DOHH2 (cell line): ENCODE results near the gene TBX4.

Experiments used
- CTCF ChIP-seq: fragments of 200-600 bp; sonication (generic); IDR thresholded peaks from one replicate; pipeline ENCODE4 v1.5.1; 2014; ENCODE audit warnings: antibody characterized with exemption, mild to moderate bottlenecking, low read depth, low read length; ENCODE audit not compliant: poor library complexity, severe bottlenecking
- EZH2phosphoT487 ChIP-seq: fragments of 200-600 bp; sonication (generic); IDR thresholded peaks from 2 replicates; pipeline ENCODE4 v1.6.1; 2017; ENCODE audit warnings: borderline replicate concordance, mild to moderate bottlenecking, antibody characterized with exemption, low read length, moderate library complexity, mixed read lengths

DNA sequence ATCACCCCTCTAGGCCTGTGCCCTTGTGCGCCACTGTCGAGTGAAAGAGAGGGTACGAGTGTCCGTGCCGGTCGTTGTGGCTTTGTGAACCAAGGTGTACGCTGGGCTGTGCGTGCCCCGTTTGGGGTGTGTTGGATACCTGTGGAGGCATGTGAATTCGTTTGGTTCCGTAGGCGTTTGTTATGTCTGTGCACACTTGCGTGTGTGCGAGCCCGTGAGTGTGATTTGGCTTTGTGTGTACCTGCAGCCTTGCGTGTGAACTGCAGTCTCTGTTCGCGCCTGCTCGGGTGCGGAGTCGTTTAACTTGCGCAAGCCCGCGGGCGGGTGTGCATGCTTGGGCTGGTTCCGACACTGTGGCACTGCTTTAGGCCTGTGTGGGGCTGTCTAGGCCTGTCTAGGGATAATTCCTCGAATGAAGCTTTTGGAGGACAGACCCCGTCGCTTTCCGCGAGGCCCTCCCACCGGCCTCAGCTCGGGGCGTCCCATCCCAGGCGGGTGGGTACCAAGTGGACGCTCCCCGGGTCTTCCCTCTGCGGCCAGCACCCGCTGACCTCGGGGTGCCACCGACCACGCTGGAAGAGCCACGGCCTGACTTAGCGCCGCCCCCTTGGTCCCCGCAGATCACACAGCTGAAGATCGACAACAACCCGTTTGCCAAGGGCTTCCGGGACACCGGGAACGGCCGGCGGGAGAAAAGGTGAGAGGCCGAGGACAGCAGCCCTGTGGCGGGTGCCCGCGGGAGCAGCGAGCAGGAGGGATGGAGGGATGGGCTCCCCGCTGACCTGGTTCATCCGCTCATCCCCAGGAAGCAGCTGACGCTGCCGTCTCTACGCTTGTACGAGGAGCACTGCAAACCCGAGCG, 48.2 kb upstream of the TBX4 start:
- no peak for TF ChIP-seq CTCF
- no peak for TF ChIP-seq EZH2phosphoT487
